Erythroblast (primary cell): ENCODE data around the gene PIM2.

Experiments
- GATA1 ChIP-seq: IDR thresholded peaks from 2 replicates; pipeline ENCODE4 v1.6.1; 2011; ENCODE audit warnings: low read depth, mild to moderate bottlenecking, control low read depth, low read length, moderate library complexity
- POLR2A ChIP-seq: IDR thresholded peaks from 2 replicates; pipeline ENCODE4 v1.6.1; 2011; ENCODE audit warnings: mild to moderate bottlenecking, low read length

DNA sequence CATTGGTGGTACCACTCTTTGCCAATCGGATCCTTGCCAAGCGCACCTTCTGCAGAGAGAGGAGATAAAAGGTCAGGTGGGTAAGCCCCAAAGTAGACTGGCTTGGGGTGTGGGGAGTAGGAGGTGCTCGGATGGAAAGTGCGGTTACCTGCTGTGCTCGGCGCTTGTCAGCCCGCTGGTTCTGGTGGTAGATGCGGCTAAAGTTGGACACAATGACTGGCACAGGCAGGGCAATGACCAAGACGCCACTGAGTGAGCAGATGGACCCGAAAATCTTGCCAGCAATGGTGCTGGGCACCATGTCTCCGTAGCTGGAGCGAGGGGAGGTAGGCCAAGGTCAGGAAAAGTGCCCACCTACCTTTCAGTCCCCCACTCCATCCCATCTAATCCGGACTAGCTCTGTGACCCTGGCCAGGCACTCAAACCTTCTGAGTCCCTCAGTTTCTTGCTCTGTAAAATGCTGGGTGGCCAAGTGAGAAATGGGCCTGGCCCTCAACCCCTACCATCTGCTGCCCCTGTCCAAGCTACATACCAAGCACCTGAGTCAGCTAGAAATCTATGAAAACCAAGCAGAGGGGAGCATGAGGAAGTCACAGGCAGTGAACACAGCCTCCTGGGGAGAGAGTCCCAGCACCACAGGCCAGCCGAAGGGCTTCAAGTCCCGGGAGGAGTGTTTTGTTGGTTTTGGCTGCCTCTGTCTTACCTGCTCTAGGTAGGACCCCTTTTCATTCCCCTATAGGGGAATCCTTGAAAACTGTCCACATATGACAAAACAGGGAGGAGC lies 48.2 kb upstream of the PIM2 start:
- TF ChIP-seq POLR2A = no peak
- TF ChIP-seq GATA1 = no peak
